ENCODE data around the gene TNP2.
"Not testable (repeated sequence)": the region's sequence is repeated elsewhere in the genome, so short reads cannot be mapped to it uniquely, and the experiment has no call there.

TNP2 gene

DNA sequence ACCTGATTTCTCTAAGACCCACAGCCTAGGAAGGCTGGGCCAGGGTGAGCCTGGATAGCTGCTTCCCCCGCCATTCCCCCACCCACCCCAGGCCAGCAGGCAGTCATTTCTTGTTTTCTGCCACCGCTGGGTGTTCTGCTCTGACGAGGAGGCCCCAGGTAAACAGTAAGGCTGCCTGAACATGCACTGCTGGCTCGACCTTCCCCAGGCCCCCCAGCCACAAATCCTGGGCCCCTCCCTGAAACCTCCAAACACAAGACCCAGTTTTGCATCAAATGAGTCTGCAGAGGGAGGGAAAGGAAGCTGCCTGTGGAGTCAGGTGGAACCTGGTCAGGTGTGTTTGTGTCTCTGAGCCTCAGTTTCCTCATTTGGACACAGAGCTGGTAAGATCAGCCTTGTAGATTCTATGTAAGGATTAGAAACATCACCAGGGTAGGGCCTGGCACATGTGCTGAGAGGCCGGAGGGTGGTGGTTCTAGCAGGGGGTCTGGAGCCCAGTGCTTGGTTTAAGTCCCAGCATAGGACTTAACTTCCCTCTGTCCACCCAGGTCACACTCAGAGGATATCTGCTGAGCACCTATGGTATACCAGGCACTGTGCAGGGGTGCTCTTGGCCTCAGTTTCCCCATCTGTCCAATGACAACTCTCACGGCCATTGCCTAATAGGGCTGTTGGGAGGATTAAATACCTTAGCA, 30.9 kb upstream of the TNP2 start:
- DNase-seq = no peak

DNA sequence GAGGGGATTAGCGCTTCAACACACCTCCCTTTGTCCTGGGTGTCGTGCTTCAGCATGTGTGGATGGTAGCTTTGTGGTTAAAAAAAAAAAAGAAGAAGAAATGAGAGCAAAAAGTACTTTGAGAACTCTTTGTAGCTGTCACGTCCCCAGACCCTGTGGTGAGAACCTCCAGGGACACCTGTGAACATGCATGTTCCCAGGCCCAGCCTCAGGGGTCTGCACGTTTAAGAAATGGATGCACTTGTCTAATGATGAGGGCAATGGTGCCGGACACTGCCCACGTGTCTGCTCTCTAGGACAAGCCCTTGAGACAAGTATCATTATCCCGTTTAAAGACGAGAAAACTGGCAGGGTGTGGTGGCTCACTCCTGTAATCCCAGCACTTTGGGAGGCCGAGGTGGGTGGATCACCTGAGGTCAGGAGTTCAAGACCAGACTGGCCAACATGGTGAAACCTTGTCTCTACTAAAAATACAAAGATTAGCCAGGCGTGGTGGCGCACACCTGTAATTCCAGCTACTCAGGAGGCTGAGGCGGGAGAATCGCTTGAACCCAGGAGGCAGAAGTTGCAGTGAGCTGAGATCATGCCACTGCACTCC, 29.9 kb upstream of the TNP2 start:
- DNase-seq = not testable (repeated sequence)

DNA sequence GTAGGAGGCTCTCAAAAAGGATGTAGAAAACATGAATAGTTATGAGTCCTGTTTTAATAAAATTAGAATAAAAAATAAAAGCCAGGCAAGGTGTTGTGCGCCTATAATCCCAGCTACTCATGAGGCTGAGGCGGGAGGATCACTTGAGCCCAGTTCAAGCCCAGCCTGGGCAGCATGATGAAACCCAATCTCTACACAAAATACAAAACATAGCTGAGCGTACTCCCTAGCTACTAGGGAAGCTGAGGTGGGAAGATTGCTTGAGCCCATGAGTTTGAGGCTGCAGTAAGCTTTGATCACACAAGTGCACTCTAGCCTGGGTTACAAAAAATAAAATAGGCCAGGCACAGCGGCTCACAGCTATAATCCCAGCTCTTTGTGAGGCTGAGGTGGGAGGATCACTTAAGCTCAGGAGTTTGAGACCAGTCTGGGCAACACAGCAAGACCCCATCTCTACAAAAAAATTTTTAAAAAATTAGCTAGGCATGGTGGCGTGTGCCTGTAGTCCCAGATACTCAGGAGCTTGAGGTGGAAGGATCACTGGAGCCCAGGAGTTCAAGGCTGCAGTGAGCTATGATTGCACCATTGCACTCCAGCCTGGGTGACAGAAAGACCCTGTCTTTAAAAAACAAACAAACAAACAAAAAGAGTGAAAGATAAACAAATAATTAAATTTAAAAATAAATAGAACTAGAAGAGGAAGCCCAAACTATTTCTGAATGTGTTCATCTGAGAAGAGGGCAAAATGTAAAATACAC, 29.2 kb upstream of the TNP2 start:
- no peak for DNase-seq

- peak; percentile 86 for DNase-seq
These were observed 28.5 kb upstream of the TNP2 start for GRCh38 chr16:11297492-11298142.

DNA sequence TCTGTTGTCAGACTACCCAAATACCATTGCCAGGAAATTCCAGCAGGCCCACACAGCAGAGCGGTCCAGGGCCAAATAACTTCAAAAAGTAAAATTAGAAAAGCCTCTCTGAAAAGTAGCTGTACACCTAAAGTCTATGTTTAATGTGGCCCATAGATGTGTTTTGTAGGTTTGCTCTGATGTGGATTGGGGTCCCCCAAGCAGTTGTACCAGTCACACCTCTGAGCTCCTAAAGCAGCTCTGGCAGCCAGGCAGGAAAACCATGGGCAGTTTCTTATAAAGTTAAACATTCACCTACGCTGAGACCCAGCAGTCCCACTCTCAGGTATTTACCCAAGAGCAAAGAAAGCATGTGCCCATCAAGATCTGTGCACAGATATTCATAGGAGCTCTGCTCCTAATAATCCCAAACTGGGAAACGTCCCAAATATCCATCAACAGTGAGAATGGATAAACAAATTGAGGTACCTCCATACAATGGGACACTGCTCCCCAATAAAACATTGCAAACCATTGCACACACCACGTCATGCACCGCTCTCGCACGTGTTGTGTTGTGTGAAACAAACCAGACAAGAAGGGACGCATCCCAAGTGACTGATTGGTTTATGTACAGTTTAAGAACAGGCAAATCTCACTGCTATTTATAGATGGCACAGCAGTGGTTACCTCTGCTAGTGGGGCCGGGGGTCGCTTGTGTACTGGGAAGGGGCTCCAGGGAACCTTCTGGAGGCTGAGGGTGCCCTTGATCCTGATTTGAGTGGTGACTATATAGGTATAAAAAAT, 27.8 kb upstream of the TNP2 start:
- no peak for DNase-seq

GRCh38 chr16:11296351-11296705, 27.2 kb upstream of the TNP2 start:
- DNase-seq = no peak

DNA sequence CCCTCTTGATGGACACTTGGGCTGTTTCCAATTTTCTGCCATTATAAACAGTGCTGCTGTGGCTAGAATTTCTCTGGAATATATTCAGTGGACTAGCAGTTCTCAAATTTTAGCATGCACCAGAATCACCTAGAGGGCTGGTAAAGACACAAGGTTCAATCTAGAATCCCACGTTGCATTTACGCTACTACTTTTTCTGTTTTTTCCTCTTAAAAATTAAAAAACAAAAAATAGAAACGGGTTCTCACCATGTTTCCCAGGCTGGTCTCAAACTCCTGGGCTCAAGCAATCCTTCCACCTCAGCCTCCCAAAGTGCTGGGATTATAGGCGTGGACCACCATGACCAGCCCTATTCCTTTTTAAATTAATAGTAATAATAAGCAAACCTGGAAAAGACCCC, 26.5 kb upstream of the TNP2 start:
- DNase-seq = no peak

GRCh38 chr16:11292076-11292748, 23.1 kb upstream of the TNP2 start:
- DNase-seq = no peak

DNA sequence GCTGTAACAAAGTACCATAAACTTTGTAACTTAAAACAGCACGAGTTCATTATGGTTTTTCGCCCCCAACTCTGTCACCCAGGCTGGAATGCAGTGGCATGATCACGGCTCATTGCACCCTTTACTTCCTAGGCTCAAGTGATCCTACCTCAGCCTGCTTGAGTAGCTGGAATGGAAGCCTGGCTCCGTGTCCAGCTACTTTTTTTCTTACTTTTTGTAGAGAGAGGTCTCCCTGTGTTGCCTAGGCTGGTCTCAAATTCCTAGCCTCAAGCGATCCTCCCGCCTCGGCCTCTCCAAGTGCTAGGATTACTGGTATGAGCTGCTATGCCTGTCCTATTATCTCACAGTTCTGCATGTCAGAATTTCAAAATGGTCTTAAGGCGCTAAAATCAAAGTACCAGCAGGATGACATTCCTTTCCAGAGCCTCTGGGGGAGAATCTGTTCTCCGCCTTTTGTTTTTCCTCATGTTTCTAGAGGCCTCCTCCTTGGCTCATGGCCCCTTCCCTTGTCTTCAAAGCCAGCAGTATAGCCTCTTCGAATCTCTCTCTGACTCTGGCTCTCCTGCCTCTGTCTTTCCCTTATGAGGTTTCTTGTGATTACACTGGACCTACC, 22.1 kb upstream of the TNP2 start:
- DNase-seq = no peak

DNA sequence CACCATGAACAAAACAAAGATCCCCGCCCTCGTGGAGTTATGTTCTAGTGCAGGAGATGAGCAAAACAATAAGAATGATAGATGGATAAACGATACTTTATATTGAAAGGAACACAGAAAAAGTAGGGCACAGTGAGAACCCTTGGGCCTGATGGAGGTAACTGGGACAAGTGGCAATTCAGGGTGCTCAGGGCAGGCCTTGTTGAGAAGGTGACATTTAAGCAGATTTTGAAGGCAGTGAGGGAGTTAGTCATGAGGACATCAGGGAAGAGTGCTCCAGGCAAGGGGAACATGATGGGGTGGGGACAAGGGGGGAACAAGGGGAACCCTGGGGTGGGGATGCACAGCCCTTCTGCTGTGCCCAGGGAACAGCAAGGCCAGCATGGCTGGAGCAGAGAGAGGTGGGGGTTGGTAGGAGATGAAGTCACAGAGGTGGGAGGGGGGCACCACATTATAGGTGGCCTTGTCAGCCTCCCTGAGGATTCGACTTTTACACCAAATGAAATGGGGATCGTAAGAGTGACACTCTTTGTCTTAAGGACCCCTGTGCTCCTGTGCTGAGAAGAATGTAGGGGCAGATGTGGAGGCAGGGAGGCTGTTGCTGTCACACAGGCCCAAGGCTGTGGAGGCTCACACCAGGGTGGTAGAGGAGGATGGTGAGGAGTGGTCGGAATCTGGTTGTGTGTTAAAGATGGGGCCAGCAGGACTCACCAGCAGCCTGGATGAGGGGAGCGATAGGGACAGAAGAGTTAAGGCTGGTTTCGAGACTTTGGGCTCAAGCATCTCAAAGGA, 21.2 kb upstream of the TNP2 start:
- no peak for DNase-seq

DNA sequence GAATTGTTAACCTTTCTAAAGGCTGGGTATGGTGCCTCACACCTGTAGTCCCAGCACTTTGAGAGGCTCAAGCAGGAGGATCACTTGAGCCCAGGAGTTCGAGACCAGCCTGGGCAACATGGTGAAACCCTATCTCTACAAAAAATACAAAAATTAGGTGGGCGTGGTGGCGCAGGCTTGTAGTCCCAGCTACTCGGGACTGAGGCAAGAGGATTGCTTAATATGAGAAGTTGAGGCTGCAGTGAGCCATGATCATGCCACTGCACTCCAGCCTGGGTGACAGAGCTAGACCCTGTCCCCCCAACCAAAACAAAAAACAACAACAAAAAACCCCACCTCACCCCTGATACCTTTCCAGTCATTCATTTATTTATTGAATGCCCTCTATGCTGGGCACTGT, 20.6 kb upstream of the TNP2 start:
- DNase-seq = not testable (repeated sequence)

GRCh38 chr16:11289202-11289601, 20.1 kb upstream of the TNP2 start:
- no peak for DNase-seq

GRCh38 chr16:11285842-11286241, 16.7 kb upstream of the TNP2 start:
- DNase-seq = no peak

- DNase-seq = no peak
These were observed 14.7 kb upstream of the TNP2 start for GRCh38 chr16:11283820-11284248.

GRCh38 chr16:11280616-11281522, 11.7 kb upstream of the TNP2 start, which contains the start of gene PRM1:
Gene PRM1, minus strand, starts transcription at chr16:11281330. Its CDS starts 92 bp downstream, at chr16:11281238.
- DNase-seq = no peak

- DNase-seq = no peak
These were observed 9.8 kb upstream of the TNP2 start for GRCh38 chr16:11278681-11279628.

DNA sequence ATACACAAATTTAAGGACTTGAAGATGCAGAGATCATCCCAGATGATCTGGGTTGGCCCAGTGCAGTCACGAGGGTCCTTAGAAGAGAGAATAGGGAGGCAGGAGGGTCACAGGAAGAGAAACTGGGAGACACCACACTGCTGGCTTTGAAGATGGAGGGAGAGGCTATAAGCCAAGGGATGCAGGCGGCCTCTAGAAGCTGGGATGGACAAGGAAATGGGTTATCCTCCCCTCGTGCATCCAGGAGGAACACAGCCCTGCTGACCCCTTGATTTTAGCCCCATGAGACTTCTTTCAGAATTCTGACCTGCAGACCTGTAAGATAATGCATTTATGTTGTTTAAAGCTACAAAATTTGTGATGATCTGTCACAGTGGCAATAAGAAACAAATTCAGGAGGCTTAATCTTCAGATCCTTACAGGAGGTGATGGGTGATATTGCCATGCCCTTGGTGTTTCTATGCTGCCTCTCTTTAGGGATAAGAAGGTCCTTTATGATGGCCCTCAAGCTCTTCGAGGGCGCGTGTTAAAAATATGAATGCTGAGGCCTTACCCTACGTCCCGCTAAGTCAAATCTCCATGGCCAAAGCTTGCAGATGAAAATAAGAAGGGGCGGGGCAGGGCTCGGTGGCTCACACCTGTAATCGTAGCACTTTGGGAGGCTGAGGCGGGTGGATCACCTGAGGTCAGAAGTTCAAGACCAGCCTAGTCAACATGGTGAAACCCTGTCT, 8.6 kb upstream of the TNP2 start:
- no peak for DNase-seq

Data from GDM1 (cell line).